H1 (cell line): ENCODE measurements around the gene STK33. TPM values are rescaled to one million over a fixed set of nuclear protein-coding genes. Genes with fewer than 3 reads are reported as not detected.

Source experiments
- CHD7 ChIP-seq: fragments of 300-600 bp; sonication (generic); IDR thresholded peaks from 2 replicates; pipeline ENCODE4 v1.7.1; 2012; ENCODE audit warnings: low read length, moderate library complexity, mild to moderate bottlenecking, inconsistent platforms; ENCODE audit not compliant: insufficient replicate concordance
- GABPA ChIP-seq: IDR thresholded peaks from 2 replicates; pipeline ENCODE4 v1.6.1; 2011; ENCODE audit warnings: mild to moderate bottlenecking, low read length, moderate library complexity, borderline replicate concordance; ENCODE audit not compliant: insufficient read depth
- KDM1A ChIP-seq: fragments of 200-600, 300-600 bp; sonication (generic); IDR thresholded peaks from 2 replicates; pipeline ENCODE4 v1.7.1; 2016; ENCODE audit warnings: mild to moderate bottlenecking, low read length, borderline replicate concordance
- KDM5A ChIP-seq: fragments of 200-600 bp; IDR thresholded peaks from 2 replicates; pipeline ENCODE4 v1.7.1; 2012; ENCODE audit warnings: mild to moderate bottlenecking, low read length, inconsistent platforms, mixed read lengths
- MAX ChIP-seq: IDR thresholded peaks from 2 replicates; pipeline ENCODE4 v1.6.1; 2012; ENCODE audit warnings: inconsistent platforms
- POLR2AphosphoS5 ChIP-seq: IDR thresholded peaks from 2 replicates; pipeline ENCODE4 v1.6.1; 2011; ENCODE audit warnings: low read depth, low read length
- TAF7 ChIP-seq: optimal IDR thresholded peaks from 2 replicates; pipeline ENCODE3; 2011; ENCODE audit warnings: low read depth, mild to moderate bottlenecking, inconsistent platforms, low read length, moderate library complexity, borderline replicate concordance
- TBP ChIP-seq: IDR thresholded peaks from 2 replicates; pipeline ENCODE4 v1.6.1; 2011; ENCODE audit warnings: low read depth, low read length, improper control_type of control experiment
- USF2 ChIP-seq: IDR thresholded peaks from 2 replicates; pipeline ENCODE4 v1.6.1; 2011; ENCODE audit warnings: low read length, improper control_type of control experiment
- polyA plus RNA-seq, 7 experiments: library from polyadenylated mRNA; depleted of rRNA in 3 of 7; stranded (reverse) in 5 of 7; unstranded in 2 of 7; fragments of >200 nt in 5 of 7; fragments of 200-250 nt in 2 of 7; gene quantifications; 1 replicate in 5 of 7; 2 replicates in 1 of 7; 4 replicates in 1 of 7; pipeline versions ENCODE4 v1.2.1 to v1.2.3, GENCODE V29; 2011 to 2013; ENCODE audit warnings: missing spikeins in 2 of 7, mixed read lengths in 2 of 7
- total RNA-seq: library from RNA; stranded (reverse); fragmentation: NEBNext Ultra II Directional; extraction: Animal tissue kit (Norgen Biotek cat#: 25700); gene quantifications from 2 replicates; pipeline ENCODE4 v1.2.1, GENCODE V29; 2021

Gene STK33
- total and polyA plus RNA-seq, 2 of the 8 experiments (the other 6 are each of a cell fraction or from before 2014, with no cell fraction given): 8.8 to 25.1 TPM

- TF ChIP-seq CHD7 (no peak), KDM5A (no peak), TAF7 (no peak), GABPA (no peak), POLR2AphosphoS5 (no peak), KDM1A (no peak), MAX (no peak), USF2 (no peak), TBP (no peak)
These were observed 203.0 kb downstream of the STK33 start (continued) for GRCh38 chr11:8390851-8391612.
